KOPT-K1 (cell line): ENCODE results near the gene KRTAP23-1.

Source experiments
- H3K27ac ChIP-seq: fragments of 200-600 bp; sonication (generic); 2 replicates; pipeline ENCODE4 v1.5.1; 2016; ENCODE audit warnings: antibody characterized with exemption, mild to moderate bottlenecking, low read depth, low read length; ENCODE audit not compliant: poor library complexity, severe bottlenecking
- H3K36me3 ChIP-seq: fragments of 200-600 bp; sonication (generic); 2 replicates; pipeline ENCODE4 v1.5.1; 2017; ENCODE audit warnings: antibody characterized with exemption, mild to moderate bottlenecking, low read length, moderate library complexity; ENCODE audit not compliant: insufficient read depth
- H3K9me3 ChIP-seq: fragments of 200-600 bp; sonication (generic); 2 replicates; pipeline ENCODE4 v1.5.1; 2017; ENCODE audit warnings: antibody characterized with exemption, low read length, mild to moderate bottlenecking; ENCODE audit not compliant: insufficient read depth, poor library complexity, severe bottlenecking

The KRTAP23-1 gene

DNA sequence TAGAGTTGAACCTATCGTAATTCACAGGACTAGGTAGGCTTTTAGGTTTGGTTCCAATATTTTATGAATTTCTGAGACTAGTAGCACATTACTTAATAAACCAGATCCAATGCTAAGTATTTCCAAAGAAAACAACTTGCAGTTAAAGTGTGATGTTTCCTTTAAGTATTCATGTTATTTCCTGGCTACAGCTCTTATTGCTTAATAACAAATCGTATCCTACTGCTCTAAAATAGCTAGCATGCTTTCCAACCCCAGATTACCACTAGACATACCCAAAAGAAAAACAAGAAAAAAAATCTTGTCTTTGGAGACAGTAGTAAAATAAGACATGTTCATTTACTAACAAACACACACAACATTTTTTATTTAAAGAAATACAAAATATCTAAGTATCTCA, 11.8 kb downstream of the KRTAP23-1 start:
- H3K27ac ChIP-seq, result no peak overlapping the region
- H3K9me3 ChIP-seq, result no peaks in the 10 kb centered on the region
- no peaks in the 10 kb centered on the region for H3K36me3 ChIP-seq

GRCh38 chr21:30333736-30334135, 14.7 kb downstream of the KRTAP23-1 start:
- Histone ChIP-seq H3K9me3 (no peaks in the 10 kb centered on the region), H3K27ac (no peak overlapping the region), H3K36me3 (no peaks in the 10 kb centered on the region)

DNA sequence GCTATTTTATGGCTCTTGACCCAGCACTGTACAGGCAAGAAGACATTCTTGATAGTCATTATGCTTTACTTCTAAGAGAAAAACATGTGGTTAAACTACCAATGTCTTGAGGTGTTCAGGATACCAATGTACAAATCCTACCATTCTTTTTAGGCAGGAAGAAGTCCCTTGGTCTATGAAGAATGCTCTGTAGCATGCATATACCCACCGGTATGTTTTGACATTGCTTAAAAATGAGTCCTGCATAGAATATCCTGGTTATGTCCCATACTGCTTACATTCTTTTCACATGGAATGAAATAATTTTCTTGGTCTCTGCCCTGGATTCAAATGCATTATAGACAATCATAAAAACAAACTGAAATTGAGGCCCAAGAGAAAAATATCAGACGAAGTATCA, 15.7 kb downstream of the KRTAP23-1 start:
- no peak overlapping the region for H3K27ac ChIP-seq
- H3K9me3 ChIP-seq, result no peaks in the 10 kb centered on the region
- no peaks in the 10 kb centered on the region for H3K36me3 ChIP-seq

GRCh38 chr21:30329203-30329875, 19.1 kb downstream of the KRTAP23-1 start:
- H3K36me3 ChIP-seq, result no peaks in the 10 kb centered on the region
- no peaks in the 10 kb centered on the region for H3K9me3 ChIP-seq
- no peak overlapping the region for H3K27ac ChIP-seq

DNA sequence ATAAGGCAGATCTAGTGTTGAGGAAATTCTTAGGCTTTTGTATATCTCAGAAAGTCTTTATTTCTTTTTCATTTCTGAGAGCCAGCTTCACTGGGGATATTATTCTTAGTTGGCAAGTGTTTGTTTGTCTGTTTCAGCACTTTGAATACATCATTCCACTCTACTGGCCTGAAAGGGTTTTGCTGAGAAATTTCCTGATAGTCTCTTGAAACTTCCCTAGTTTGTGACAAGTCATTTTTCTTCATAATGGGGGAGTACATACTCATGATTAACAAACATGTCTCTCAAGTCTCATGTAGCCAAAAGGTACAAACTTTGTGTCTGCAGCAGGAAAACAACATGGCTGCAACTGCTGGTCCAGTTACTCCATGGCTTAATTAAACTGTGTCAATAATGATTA, 22.0 kb downstream of the KRTAP23-1 start:
- Histone ChIP-seq H3K36me3 (no peaks in the 10 kb centered on the region), H3K27ac (no peak overlapping the region), H3K9me3 (no peaks in the 10 kb centered on the region)

GRCh38 chr21:30320215-30320614, 28.2 kb downstream of the KRTAP23-1 start, which contains the start of gene KRTAP26-1:
Gene KRTAP26-1 (minus strand): TSS chr21:30320315. CDS start chr21:30320035, 280 bp downstream.
- Histone ChIP-seq H3K36me3 (no peaks in the 10 kb centered on the region), H3K27ac (no peak within 1 kb of the TSS), H3K9me3 (no peaks in the 10 kb centered on the region)

DNA sequence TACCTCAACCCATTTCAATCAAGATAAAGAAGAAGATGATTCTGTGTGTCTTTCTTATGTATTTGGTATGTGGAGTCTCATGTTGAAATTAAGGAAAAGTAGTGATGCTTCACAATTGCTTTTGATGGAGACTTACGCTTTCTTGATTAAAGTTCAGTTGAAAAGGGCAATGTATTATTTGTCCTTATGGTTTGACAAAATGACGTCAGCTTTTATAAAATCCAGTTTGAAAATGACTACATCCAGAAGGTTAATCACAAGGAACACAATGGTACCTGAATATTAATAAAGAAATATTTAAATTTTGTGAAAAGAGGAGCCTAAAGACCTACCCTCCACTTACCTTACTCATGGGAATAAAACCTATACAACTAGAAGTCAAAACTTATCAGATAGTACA, 32.7 kb downstream of the KRTAP23-1 start:
- H3K27ac ChIP-seq, result no peak overlapping the region
- H3K36me3 ChIP-seq, result no peaks in the 10 kb centered on the region
- H3K9me3 ChIP-seq, result no peaks in the 10 kb centered on the region

- no peaks in the 10 kb centered on the region for H3K36me3 ChIP-seq
- H3K27ac ChIP-seq, result no peak overlapping the region
- no peaks in the 10 kb centered on the region for H3K9me3 ChIP-seq
Observed at GRCh38 chr21:30306884-30307283, 41.5 kb downstream of the KRTAP23-1 start.

- H3K27ac ChIP-seq, result no peak overlapping the region
- no peaks in the 10 kb centered on the region for H3K36me3 ChIP-seq
- no peaks in the 10 kb centered on the region for H3K9me3 ChIP-seq
Observed at GRCh38 chr21:30305136-30305535, 43.3 kb downstream of the KRTAP23-1 start.
